H1 (cell line): Measurements from ENCODE around the gene RAB3GAP1. TPM values are rescaled to one million over a fixed set of nuclear protein-coding genes. Genes with fewer than 3 reads are reported as not detected.

ENCODE experiments used
- CTCF ChIA-PET: fragments of 300-600 bp; sonication (Branson Sonifier 250); formaldehyde crosslinking; loops from one replicate; lab custom pipeline; 2021; ENCODE audit not compliant: partially characterized antibody; lab: Charles Lee
- POLR2A ChIA-PET: fragments of 300-600 bp; sonication (Branson Sonifier 250); formaldehyde crosslinking; loops from one replicate; lab custom pipeline; 2021; ENCODE audit warnings: inconsistent platforms; ENCODE audit not compliant: partially characterized antibody; lab: Charles Lee
- DNase-seq, 2 experiments: peaks; one replicate each; pipeline versions ENCODE4 v3.0.0 to v3.0.0-alpha.2; 2010 to 2022; ENCODE audit warnings: low spot score in 2 of 2, low read depth in 1 of 2, mixed read lengths in 1 of 2
- FAIRE-seq: peaks from 2 replicates; lab custom pipeline; 2011; peaks lifted over from hg19 to GRCh38; lab: Jason Lieb, UNC
- H2AFZ ChIP-seq: 2 replicates; pipeline ENCODE4 v1.8.1; 2012; ENCODE audit warnings: low read length, inconsistent platforms
- H2AK5ac ChIP-seq: 2 replicates; pipeline ENCODE4 v1.6.1; 2013; ENCODE audit warnings: low read depth, low read length
- H2BK120ac ChIP-seq: replicated peaks from 2 replicates; pipeline ENCODE3; 2013; ENCODE audit warnings: low read depth, low read length, inconsistent platforms
- H2BK12ac ChIP-seq: 2 replicates; pipeline ENCODE4 v1.6.1; 2013; ENCODE audit warnings: low read depth, low read length
- H2BK15ac ChIP-seq: 2 replicates; pipeline ENCODE4 v1.6.1; 2013; ENCODE audit warnings: low read length
- H2BK20ac ChIP-seq: 2 replicates; pipeline ENCODE4 v1.6.1; 2013; ENCODE audit warnings: low read length
- H2BK5ac ChIP-seq: 2 replicates; pipeline ENCODE4 v1.6.1; 2013; ENCODE audit warnings: low read depth, low read length
- H3K14ac ChIP-seq: 2 replicates; pipeline ENCODE4 v1.6.1; 2013; ENCODE audit warnings: inconsistent platforms; ENCODE audit not compliant: insufficient read length
- H3K18ac ChIP-seq: 2 replicates; pipeline ENCODE4 v1.6.1; 2013; ENCODE audit warnings: low read length; ENCODE audit errors: extremely low read depth
- H3K23ac ChIP-seq: 2 replicates; pipeline ENCODE4 v1.6.1; 2013; ENCODE audit warnings: inconsistent platforms; ENCODE audit not compliant: insufficient read length
- H3K23me2 ChIP-seq: 2 replicates; pipeline ENCODE4 v1.6.1; 2013; ENCODE audit warnings: low read depth, low read length
- H3K27ac ChIP-seq: 2 replicates; pipeline ENCODE4 v1.6.1; 2011; ENCODE audit warnings: low read depth, low read length, inconsistent platforms
- H3K27me3 ChIP-seq, 4 experiments: replicated peaks in 1 of 4; 1 replicate in 1 of 4; 2 replicates in 3 of 4; pipeline versions ENCODE4 v1.6.1 to v1.8.1; 2011 to 2013; ENCODE audit warnings: low read length in 3 of 4, mild to moderate bottlenecking in 3 of 4, inconsistent platforms in 2 of 4, mixed read lengths in 2 of 4, moderate library complexity in 1 of 4; ENCODE audit not compliant: control insufficient read depth in 3 of 4, insufficient read depth in 3 of 4; ENCODE audit errors: extremely low read depth in 1 of 4
- H3K36me3 ChIP-seq, 4 experiments: 2 replicates each; pipeline versions ENCODE4 v1.6.1 to v1.8.1; 2011 to 2013; ENCODE audit warnings: mild to moderate bottlenecking in 4 of 4, low read length in 3 of 4, moderate library complexity in 2 of 4, control low read depth in 1 of 4, inconsistent platforms in 1 of 4; ENCODE audit not compliant: insufficient read depth in 4 of 4, control insufficient read depth in 2 of 4
- H3K4ac ChIP-seq: replicated peaks from 2 replicates; pipeline ENCODE3; 2013; ENCODE audit warnings: low read length, low read depth, mixed read lengths, inconsistent platforms; ENCODE audit not compliant: insufficient read length
- H3K4me1 ChIP-seq, 4 experiments: replicated peaks in 1 of 4; 1 replicate in 1 of 4; 2 replicates in 3 of 4; pipeline versions ENCODE4 v1.6.1 to v1.8.1; 2011 to 2013; ENCODE audit warnings: low read length in 3 of 4, inconsistent platforms in 2 of 4, mixed read lengths in 1 of 4; ENCODE audit not compliant: insufficient read depth in 4 of 4, control insufficient read depth in 3 of 4
- H3K4me2 ChIP-seq, 2 experiments: 2 replicates each; pipeline versions ENCODE4 v1.6.1 to v1.8.1; 2011 to 2013; ENCODE audit warnings: low read depth in 2 of 2, low read length in 2 of 2, control low read depth in 1 of 2, inconsistent platforms in 1 of 2, mild to moderate bottlenecking in 1 of 2; ENCODE audit not compliant: insufficient read depth in 1 of 2
- H3K4me3 ChIP-seq, 4 experiments: fragments of 200-600, 300-600 bp in 1 of 4; sonication (generic), shearing (Covaris generic), sonication (Bioruptor Twin) in 1 of 4; 2 replicates each; pipeline versions ENCODE4 v1.5.1 to v1.8.1; 2011 to 2016; ENCODE audit warnings: low read length in 4 of 4, low read depth in 3 of 4, control low read depth in 2 of 4, inconsistent platforms in 2 of 4, mild to moderate bottlenecking in 2 of 4, mixed read lengths in 1 of 4, moderate library complexity in 1 of 4; ENCODE audit not compliant: insufficient read depth in 2 of 4; ENCODE audit errors: extremely low read depth in 1 of 4
- H3K56ac ChIP-seq: replicated peaks from 2 replicates; pipeline ENCODE3; 2013; ENCODE audit warnings: low read depth, mild to moderate bottlenecking, mixed read lengths, low read length, inconsistent platforms; ENCODE audit not compliant: insufficient read length
- H3K79me1 ChIP-seq: 2 replicates; pipeline ENCODE4 v1.6.1; 2013; ENCODE audit warnings: low read depth, low read length, control low read depth
- H3K79me2 ChIP-seq, 2 experiments: 2 replicates each; pipeline versions ENCODE4 v1.6.1 to v1.8.1; 2012 to 2013; ENCODE audit warnings: low read length in 2 of 2, mild to moderate bottlenecking in 2 of 2, inconsistent platforms in 1 of 2; ENCODE audit not compliant: insufficient read depth in 2 of 2, control insufficient read depth in 1 of 2
- H3K9ac ChIP-seq, 4 experiments: replicated peaks in 1 of 4; 1 replicate in 1 of 4; 2 replicates in 3 of 4; pipeline versions ENCODE4 v1.6.1 to v1.8.1; 2011 to 2013; ENCODE audit warnings: low read depth in 3 of 4, low read length in 3 of 4, control low read depth in 2 of 4, mild to moderate bottlenecking in 2 of 4, moderate library complexity in 2 of 4, inconsistent platforms in 1 of 4; ENCODE audit errors: extremely low read depth in 1 of 4
- H3K9me3 ChIP-seq, 2 experiments: 2 replicates each; pipeline versions ENCODE4 v1.6.1 to v1.8.1; 2012 to 2013; ENCODE audit warnings: mild to moderate bottlenecking in 2 of 2, moderate library complexity in 2 of 2, control low read depth in 1 of 2, inconsistent platforms in 1 of 2, low read depth in 1 of 2, low read length in 1 of 2, mixed read lengths in 1 of 2; ENCODE audit not compliant: insufficient read depth in 2 of 2
- H4K20me1 ChIP-seq, 2 experiments: replicated peaks in 1 of 2; 2 replicates each; pipeline versions ENCODE3 to v1.8.1; 2011 to 2013; ENCODE audit warnings: inconsistent platforms in 2 of 2, low read length in 2 of 2, mild to moderate bottlenecking in 1 of 2; ENCODE audit not compliant: insufficient read depth in 2 of 2, control insufficient read depth in 1 of 2
- H4K5ac ChIP-seq: 2 replicates; pipeline ENCODE4 v1.6.1; 2013; ENCODE audit warnings: low read length, low read depth, mixed read lengths, inconsistent platforms; ENCODE audit not compliant: insufficient read length
- H4K8ac ChIP-seq: 2 replicates; pipeline ENCODE4 v1.8.0; 2013; ENCODE audit warnings: mild to moderate bottlenecking, moderate library complexity, low read length, inconsistent platforms; ENCODE audit not compliant: insufficient read depth; ENCODE audit errors: extremely low read depth
- H4K91ac ChIP-seq: replicated peaks from 2 replicates; pipeline ENCODE3; 2013; ENCODE audit warnings: low read length, mixed read lengths, inconsistent platforms; ENCODE audit not compliant: insufficient read length
- ATF3 ChIP-seq: IDR thresholded peaks from 2 replicates; pipeline ENCODE4 v1.6.1; 2011; ENCODE audit warnings: low read depth, mild to moderate bottlenecking, low read length; ENCODE audit not compliant: insufficient read depth
- E2F6 ChIP-seq: IDR thresholded peaks from 2 replicates; pipeline ENCODE4 v1.6.1; 2012; ENCODE audit warnings: inconsistent platforms
- EP300 ChIP-seq, 2 experiments: IDR thresholded peaks; 1 replicate in 1 of 2; 2 replicates in 1 of 2; pipeline ENCODE4 v1.6.1; 2011 to 2012; ENCODE audit warnings: low read depth in 2 of 2, low read length in 2 of 2, mild to moderate bottlenecking in 2 of 2, borderline replicate concordance in 1 of 2, inconsistent platforms in 1 of 2, moderate library complexity in 1 of 2
- HDAC6 ChIP-seq: IDR thresholded peaks from one replicate; pipeline ENCODE4 v1.7.1; 2012; ENCODE audit warnings: low read depth, mild to moderate bottlenecking, inconsistent platforms, low read length, moderate library complexity
- JUN ChIP-seq: IDR thresholded peaks from 2 replicates; pipeline ENCODE4 v1.6.1; 2011; ENCODE audit warnings: low read depth, mild to moderate bottlenecking, improper control_type of control experiment, low read length
- POU5F1 ChIP-seq: IDR thresholded peaks from 2 replicates; pipeline ENCODE4 v1.6.1; 2011; ENCODE audit warnings: low read depth, mild to moderate bottlenecking, low read length, moderate library complexity
- TAF7 ChIP-seq: optimal IDR thresholded peaks from 2 replicates; pipeline ENCODE3; 2011; ENCODE audit warnings: low read depth, mild to moderate bottlenecking, inconsistent platforms, low read length, moderate library complexity, borderline replicate concordance
- WGBS, 2 experiments: shearing (Covaris generic) in 1 of 2; methylation state at CpG; one replicate each; pipeline versions ENCODE4 v1.1.6 to v1.1.7; 2013 to 2015; ENCODE audit warnings: low lambda C conversion rate in 2 of 2, mixed read lengths in 2 of 2, inconsistent platforms in 1 of 2, low coverage in 1 of 2, missing lambda C conversion rate in 1 of 2; ENCODE audit not compliant: insufficient replicate concordance in 2 of 2, insufficient coverage in 1 of 2, insufficient read length in 1 of 2; ENCODE audit errors: extremely low coverage in 1 of 2, missing lambda C conversion rate in 1 of 2; 5-methylcytosine and 5-hydroxymethylcytosine counted together
- polyA plus RNA-seq, 7 experiments: library from polyadenylated mRNA; depleted of rRNA in 3 of 7; stranded (reverse) in 5 of 7; unstranded in 2 of 7; fragments of >200 nt in 5 of 7; fragments of 200-250 nt in 2 of 7; gene quantifications; 1 replicate in 5 of 7; 2 replicates in 1 of 7; 4 replicates in 1 of 7; pipeline versions ENCODE4 v1.2.1 to v1.2.3, GENCODE V29; 2011 to 2013; ENCODE audit warnings: missing spikeins in 2 of 7, mixed read lengths in 2 of 7
- total RNA-seq: library from RNA; stranded (reverse); fragmentation: NEBNext Ultra II Directional; extraction: Animal tissue kit (Norgen Biotek cat#: 25700); gene quantifications from 2 replicates; pipeline ENCODE4 v1.2.1, GENCODE V29; 2021

Gene RAB3GAP1
- total and polyA plus RNA-seq, 2 of the 8 experiments (the other 6 are each of a cell fraction or from before 2014, with no cell fraction given): 9.8 to 28.6 TPM

DNA sequence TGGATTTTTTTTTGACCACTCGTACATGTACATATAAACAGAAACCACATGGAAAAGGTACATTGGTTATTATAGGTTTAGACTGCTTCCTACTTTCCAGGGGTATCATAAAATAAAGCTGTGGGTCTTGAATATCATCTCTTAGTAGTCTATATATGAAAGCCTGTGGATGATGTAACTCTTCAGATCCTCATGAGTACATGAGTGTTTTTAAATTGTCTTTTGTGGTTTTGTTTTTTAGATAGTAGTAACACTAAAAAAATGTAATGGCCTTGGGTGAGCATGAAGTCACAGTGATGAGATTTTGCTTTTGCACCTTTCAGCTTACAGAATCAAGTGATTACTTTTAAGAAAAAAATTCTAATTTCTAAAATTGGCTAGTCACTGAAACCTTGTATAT, 80.2 kb downstream of the RAB3GAP1 start:
- POLR2A ChIA-PET: interaction anchor here (0.6 to 1.2 kb wide), 2 partner anchors 36 to 189 kb away, joined by 3 to 5 read pairs; no protein-coding TSS in a partner anchor
- no peak overlapping the region for H4K8ac ChIP-seq
- H3K56ac ChIP-seq: no peak overlapping the region
- H3K23me2 ChIP-seq: no peaks in the 10 kb centered on the region
- no peak overlapping the region for H2AFZ ChIP-seq
- no peak overlapping the region for H3K4ac ChIP-seq
- no peak overlapping the region for H2BK5ac ChIP-seq
- no peaks in the 10 kb centered on the region for H3K79me2 ChIP-seq
- H4K91ac ChIP-seq: no peak overlapping the region
- no peak overlapping the region for H3K4me2 ChIP-seq
- H3K27ac ChIP-seq: no peak overlapping the region
- WGBS, 2 experiments: 96% methylated on average over 1 of the region's 1 CpG; no CpG with 5 or more reads in 1 of the 2 experiments
- no peaks in the 10 kb centered on the region for H3K27me3 ChIP-seq
- no peaks in the 10 kb centered on the region for H3K79me1 ChIP-seq
- no peaks in the 10 kb centered on the region for H4K20me1 ChIP-seq
- no peaks in the 10 kb centered on the region for H3K4me1 ChIP-seq
- no peak overlapping the region for H3K18ac ChIP-seq
- no peak overlapping the region for H2BK20ac ChIP-seq
- no peak for TF ChIP-seq HDAC6
- TF ChIP-seq TAF7: no peak
- TF ChIP-seq ATF3: no peak
- TF ChIP-seq JUN: no peak
- TF ChIP-seq E2F6: no peak
- TF ChIP-seq POU5F1: no peak
- TF ChIP-seq EP300 (IDR thresholded peaks at IDR 0.05; ENCODE audit: borderline replicate concordance in 1 of 2, low read depth in 2 of 2, low read length in 2 of 2): no peak
- no peak overlapping the region for H2BK12ac ChIP-seq
- DNase-seq: no peak
- CTCF ChIA-PET: no interaction called here
- no peak overlapping the region for H2BK120ac ChIP-seq
- no peak overlapping the region for H3K9ac ChIP-seq
- no peak overlapping the region for H3K23ac ChIP-seq
- FAIRE-seq: no peak
- H2AK5ac ChIP-seq: no peak overlapping the region
- H4K5ac ChIP-seq: no peak overlapping the region
- H3K4me3 ChIP-seq: no peak overlapping the region
- no peak overlapping the region for H3K14ac ChIP-seq
- no peaks in the 10 kb centered on the region for H3K9me3 ChIP-seq
- no peak overlapping the region for H2BK15ac ChIP-seq
- peaks cover 3 to 57% (median 19%) of the 10 kb centered on the region in 4 experiments; a peak in 7 of 8 replicates for H3K36me3 ChIP-seq
